GM13976 (cell line): Measurements from ENCODE around the gene PRDX2.

Experiments
- DNase-seq: peaks from one replicate; pipeline ENCODE4 v3.0.0; 2012; ENCODE audit warnings: low spot score
- in situ Hi-C: fragments of 300-500 bp; cut with MboI; formaldehyde crosslinking; loops from one replicate; pipeline ENCODE4 v1.12.0; 2022; ENCODE audit warnings: low sequenced_read_pairs, mixed read lengths, inconsistent platforms; ENCODE audit not compliant: unreplicated experiment
- TF ChIP-seq, protein P1 (sequence below): IDR thresholded peaks from 2 replicates; pipeline ENCODE4 v1.5.1; 2012; ENCODE audit warnings: borderline replicate concordance, mild to moderate bottlenecking; ENCODE audit not compliant: insufficient read depth; ENCODE audit errors: extremely low read depth, missing control alignments, control extremely low read depth

The PRDX2 gene

DNA sequence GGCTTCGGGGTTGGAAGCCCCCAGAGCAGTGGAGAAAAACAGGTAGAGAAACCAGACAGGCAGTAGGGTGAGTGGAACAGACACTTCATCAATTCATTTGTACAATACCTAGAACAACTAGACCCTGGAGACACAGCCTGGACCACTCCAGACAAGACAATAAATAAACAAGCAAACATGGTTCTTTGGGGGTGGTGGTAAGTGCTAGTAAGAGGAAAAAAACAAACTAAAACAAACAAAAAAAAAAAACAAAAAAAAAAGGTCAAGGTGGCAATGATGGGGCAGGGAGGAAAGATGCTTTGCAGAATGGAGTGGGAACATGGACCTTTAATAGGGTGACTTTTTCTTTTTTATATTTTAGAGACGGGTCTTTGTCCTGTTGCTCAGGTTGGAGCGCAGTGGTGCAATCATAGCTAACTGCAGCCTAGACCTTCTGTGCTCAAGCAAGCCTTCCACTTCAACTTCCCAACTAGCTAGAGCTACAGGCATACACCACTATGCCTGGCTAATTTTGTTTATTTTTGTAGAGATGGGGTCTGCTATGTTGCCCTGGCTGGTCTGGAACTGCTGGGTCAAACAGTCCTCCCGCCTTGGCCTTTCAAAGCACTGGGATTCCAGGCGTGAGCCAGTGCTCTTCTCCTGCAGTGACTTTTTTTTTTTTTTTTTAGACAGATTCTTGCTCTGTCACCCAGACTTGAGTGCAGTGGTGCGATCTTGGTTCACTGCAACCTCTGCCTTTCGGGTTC is 7.2 kb downstream of the PRDX2 start:
- no peak for DNase-seq
- TF ChIP-seq, protein P1, sequence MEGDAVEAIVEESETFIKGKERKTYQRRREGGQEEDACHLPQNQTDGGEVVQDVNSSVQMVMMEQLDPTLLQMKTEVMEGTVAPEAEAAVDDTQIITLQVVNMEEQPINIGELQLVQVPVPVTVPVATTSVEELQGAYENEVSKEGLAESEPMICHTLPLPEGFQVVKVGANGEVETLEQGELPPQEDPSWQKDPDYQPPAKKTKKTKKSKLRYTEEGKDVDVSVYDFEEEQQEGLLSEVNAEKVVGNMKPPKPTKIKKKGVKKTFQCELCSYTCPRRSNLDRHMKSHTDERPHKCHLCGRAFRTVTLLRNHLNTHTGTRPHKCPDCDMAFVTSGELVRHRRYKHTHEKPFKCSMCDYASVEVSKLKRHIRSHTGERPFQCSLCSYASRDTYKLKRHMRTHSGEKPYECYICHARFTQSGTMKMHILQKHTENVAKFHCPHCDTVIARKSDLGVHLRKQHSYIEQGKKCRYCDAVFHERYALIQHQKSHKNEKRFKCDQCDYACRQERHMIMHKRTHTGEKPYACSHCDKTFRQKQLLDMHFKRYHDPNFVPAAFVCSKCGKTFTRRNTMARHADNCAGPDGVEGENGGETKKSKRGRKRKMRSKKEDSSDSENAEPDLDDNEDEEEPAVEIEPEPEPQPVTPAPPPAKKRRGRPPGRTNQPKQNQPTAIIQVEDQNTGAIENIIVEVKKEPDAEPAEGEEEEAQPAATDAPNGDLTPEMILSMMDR, result no peak
- in situ Hi-C loops, result no loop called here

DNA sequence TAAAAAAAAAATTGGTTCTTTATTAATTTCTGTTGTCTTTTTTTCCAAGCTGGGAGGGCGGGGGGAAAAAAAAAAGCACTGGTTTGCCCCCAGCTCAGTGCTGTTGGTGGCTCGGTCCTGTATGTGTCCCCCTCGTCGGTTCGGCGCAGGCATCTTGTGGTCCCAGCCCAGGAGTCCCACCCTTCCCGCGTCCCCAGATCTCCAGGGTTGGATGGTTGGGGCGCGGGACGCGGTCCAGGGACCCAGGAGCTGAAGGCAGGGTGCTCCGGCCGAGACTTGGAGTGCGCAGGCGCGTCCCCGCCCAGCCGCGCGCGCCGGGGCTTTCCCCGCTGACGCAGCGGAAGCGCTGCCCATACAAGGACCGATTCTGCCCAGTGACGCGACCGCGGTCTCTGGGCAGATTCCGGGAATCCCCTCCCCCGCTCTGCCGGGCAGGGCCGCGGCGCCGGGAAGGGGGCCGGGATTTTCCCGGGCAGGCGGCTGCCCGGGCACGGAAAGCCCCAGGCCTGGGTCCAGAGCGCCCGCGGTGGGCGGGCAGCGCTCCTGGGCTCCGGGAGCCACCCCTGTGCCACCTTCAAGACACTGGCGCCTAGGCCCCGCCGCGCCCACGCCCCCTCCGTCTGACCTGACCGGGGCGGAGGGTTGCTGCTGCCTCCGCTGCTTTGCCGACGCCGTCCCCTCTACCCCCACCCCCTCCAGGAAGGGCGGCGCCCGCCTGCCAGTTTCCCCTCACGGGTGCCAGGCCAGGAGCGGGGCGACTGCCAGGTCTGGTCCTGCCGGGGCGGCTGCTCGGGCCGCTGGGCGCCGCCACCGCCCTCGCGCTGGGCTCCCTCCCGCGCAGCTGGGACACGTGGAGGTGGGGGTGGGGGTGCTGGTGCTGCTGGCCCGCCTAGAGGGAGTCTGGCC is 8.1 kb downstream of the PRDX2 start:
- DNase-seq, result peak; percentile 94
- TF ChIP-seq, protein P1, result no peak
- in situ Hi-C loops, result no loop called here

DNA sequence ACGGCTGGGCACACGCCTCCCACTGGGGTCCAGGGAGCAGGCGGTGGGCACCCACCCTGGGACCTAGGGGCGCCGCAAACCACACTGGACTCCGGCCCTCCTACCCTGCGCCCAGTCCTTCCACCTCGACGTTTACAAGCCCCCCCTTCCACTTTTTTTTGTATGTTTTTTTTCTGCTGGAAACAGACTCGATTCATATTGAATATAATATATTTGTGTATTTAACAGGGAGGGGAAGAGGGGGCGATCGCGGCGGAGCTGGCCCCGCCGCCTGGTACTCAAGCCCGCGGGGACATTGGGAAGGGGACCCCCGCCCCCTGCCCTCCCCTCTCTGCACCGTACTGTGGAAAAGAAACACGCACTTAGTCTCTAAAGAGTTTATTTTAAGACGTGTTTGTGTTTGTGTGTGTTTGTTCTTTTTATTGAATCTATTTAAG is 8.7 kb downstream of the PRDX2 start:
- in situ Hi-C loops, result no loop called here
- DNase-seq, result no peak
- TF ChIP-seq, protein P1, result no peak

DNA sequence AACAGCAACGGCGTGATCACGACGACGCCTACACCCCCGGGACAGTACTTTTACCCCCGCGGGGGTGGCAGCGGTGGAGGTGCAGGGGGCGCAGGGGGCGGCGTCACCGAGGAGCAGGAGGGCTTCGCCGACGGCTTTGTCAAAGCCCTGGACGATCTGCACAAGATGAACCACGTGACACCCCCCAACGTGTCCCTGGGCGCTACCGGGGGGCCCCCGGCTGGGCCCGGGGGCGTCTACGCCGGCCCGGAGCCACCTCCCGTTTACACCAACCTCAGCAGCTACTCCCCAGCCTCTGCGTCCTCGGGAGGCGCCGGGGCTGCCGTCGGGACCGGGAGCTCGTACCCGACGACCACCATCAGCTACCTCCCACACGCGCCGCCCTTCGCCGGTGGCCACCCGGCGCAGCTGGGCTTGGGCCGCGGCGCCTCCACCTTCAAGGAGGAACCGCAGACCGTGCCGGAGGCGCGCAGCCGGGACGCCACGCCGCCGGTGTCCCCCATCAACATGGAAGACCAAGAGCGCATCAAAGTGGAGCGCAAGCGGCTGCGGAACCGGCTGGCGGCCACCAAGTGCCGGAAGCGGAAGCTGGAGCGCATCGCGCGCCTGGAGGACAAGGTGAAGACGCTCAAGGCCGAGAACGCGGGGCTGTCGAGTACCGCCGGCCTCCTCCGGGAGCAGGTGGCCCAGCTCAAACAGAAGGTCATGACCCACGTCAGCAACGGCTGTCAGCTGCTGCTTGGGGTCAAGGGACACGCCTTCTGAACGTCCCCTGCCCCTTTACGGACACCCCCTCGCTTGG is 9.3 kb downstream of the PRDX2 start:
- in situ Hi-C loops, result no loop called here
- TF ChIP-seq, protein P1, result no peak
- DNase-seq, result no peak

DNA sequence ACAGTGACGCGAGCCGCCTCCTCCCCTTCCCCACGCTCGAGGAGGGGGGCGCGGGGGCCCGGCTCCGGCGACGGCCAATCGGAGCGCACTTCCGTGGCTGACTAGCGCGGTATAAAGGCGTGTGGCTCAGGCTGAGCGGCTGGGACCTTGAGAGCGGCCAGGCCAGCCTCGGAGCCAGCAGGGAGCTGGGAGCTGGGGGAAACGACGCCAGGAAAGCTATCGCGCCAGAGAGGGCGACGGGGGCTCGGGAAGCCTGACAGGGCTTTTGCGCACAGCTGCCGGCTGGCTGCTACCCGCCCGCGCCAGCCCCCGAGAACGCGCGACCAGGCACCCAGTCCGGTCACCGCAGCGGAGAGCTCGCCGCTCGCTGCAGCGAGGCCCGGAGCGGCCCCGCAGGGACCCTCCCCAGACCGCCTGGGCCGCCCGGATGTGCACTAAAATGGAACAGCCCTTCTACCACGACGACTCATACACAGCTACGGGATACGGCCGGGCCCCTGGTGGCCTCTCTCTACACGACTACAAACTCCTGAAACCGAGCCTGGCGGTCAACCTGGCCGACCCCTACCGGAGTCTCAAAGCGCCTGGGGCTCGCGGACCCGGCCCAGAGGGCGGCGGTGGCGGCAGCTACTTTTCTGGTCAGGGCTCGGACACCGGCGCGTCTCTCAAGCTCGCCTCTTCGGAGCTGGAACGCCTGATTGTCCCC is 10.1 kb downstream of the PRDX2 start, which contains the start of gene JUNB:
Gene JUNB, plus strand, starts transcription at position 142 of the 706 bp plus-strand sequence. Its CDS starts 286 bp downstream, at position 428.
- TF ChIP-seq, protein P1, result no peak
- DNase-seq, result peak; percentile 91
- in situ Hi-C loops, result no loop called here
